Measurements from ENCODE around the gene WDR72. TPM values are rescaled to one million over a fixed set of nuclear protein-coding genes. Genes with fewer than 3 reads are reported as not detected.
A peak's percentile ranks its signal among the peaks of the same experiment; 100 is the strongest.
"Not testable (repeated sequence)": the region's sequence is repeated elsewhere in the genome, so short reads cannot be mapped to it uniquely, and the experiment has no call there.

The WDR72 gene
- total RNA-seq, 6 donors from 2014 or later, result 0.30 to 7.0 (median 2.5) TPM

DNA sequence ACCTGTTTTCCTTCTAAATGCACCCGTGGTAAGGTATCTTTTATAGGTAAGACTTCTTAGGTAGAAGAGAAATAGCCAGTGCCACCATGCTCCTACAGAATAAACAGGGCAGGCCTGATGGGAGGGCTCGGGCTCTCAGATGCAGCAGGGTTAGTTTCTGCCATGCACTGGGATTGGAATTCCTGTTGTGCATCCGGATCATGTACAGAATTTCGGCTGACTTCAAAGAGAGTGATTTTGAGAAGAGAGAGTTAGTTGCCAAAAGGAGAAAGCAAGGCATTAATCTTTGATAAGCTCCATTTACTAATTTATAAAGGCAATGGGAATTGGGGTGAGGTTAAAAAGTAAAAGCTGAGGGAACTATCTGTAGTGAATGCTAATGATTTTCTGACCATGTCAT is 211.2 kb downstream of the WDR72 start:
- TF ChIP-seq POLR2A (IDR thresholded peaks at IDR 0.05), result no peak
- no peak for TF ChIP-seq CTCF (IDR thresholded peaks at IDR 0.05)
- TF ChIP-seq EP300 (IDR thresholded peaks at IDR 0.05), result no peak
- TF ChIP-seq POLR2AphosphoS5 (IDR thresholded peaks at IDR 0.05), result no peak
- Histone ChIP-seq H3K9me3 (no peaks in the 10 kb centered on the region), H3K27ac (no peak overlapping the region), H3K4me3 (no peak overlapping the region), H3K4me1 (peaks cover 0 to 3% (median 0%) of the 10 kb centered on the region in 4 donors), H3K36me3 (no peaks in the 10 kb centered on the region), H3K27me3 (no peaks in the 10 kb centered on the region)
- 54 to 72% methylated on average over 4 of the region's 4 CpGs for WGBS, 2 donors
- DNase-seq, result no peak
- no peak for ATAC-seq (ENCODE audit: low FRiP score in 2 of 2)

GRCh38 chr15:53540626-53541300 is 218.7 kb downstream of the WDR72 start:
- H3K27ac ChIP-seq; ATAC-seq (ENCODE audit: low FRiP score in 2 of 2); H3K27me3 ChIP-seq; H3K36me3 ChIP-seq; H3K9me3 ChIP-seq; H3K4me1 ChIP-seq; H3K4me3 ChIP-seq: not testable (repeated sequence)
- whole genome bisulfite sequencing, 2 donors, result 91 to 92% methylated on average over 33 to 34 of the region's 34 CpGs
- peak in 1 of 2 donors; percentile 41 for DNase-seq

DNA sequence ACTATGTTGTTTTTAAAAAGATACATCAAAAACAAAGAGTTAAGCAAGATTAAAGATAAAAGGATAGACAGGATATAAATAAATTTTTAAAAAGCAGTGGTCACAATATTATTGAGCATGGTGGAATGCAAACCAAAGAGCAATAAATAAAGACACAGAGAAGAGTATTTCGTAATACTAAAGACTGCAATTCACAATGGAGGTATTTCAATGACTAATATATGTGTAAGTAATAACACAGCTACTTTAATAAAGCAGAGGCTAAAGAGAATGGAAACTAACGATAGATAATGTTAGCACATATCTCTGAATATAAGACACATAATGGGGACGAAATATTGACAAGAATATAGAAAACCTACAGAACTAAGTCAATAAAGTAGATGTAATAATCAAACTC is 219.6 kb downstream of the WDR72 start:
- no peak overlapping the region for H3K27ac ChIP-seq
- H3K4me1 ChIP-seq, result no peaks in the 10 kb centered on the region
- DNase-seq (no peak), ATAC-seq (ENCODE audit: low FRiP score in 2 of 2) (no peak)
- H3K9me3 ChIP-seq, result no peaks in the 10 kb centered on the region
- H3K4me3 ChIP-seq, result no peak overlapping the region
- TF ChIP-seq POLR2A (IDR thresholded peaks at IDR 0.05), result no peak
- TF ChIP-seq EP300 (IDR thresholded peaks at IDR 0.05), result no peak
- no peak for TF ChIP-seq CTCF (IDR thresholded peaks at IDR 0.05)
- TF ChIP-seq POLR2AphosphoS5 (IDR thresholded peaks at IDR 0.05), result no peak
- H3K36me3 ChIP-seq, result no peaks in the 10 kb centered on the region
- WGBS, 2 donors, result 77 to 85% methylated on average over 3 of the region's 3 CpGs
- H3K27me3 ChIP-seq, result no peaks in the 10 kb centered on the region

- ATAC-seq (ENCODE audit: low FRiP score in 2 of 2) (no peak), DNase-seq (no peak)
- no peak overlapping the region for H3K27ac ChIP-seq
These were observed 222.9 kb downstream of the WDR72 start for GRCh38 chr15:53536479-53537120.

GRCh38 chr15:53535886-53536285 is 223.6 kb downstream of the WDR72 start:
- Histone ChIP-seq H3K27ac (no peak overlapping the region), H3K9me3 (no peaks in the 10 kb centered on the region), H3K36me3 (no peaks in the 10 kb centered on the region), H3K4me3 (no peak overlapping the region), H3K4me1 (no peaks in the 10 kb centered on the region), H3K27me3 (no peaks in the 10 kb centered on the region)
- 86 to 93% methylated on average over 4 of the region's 4 CpGs for WGBS, 2 donors
- DNase-seq (no peak), ATAC-seq (ENCODE audit: low FRiP score in 2 of 2) (no peak)
- TF ChIP-seq POLR2AphosphoS5 (IDR thresholded peaks at IDR 0.05), result no peak
- no peak for TF ChIP-seq POLR2A (IDR thresholded peaks at IDR 0.05)
- no peak for TF ChIP-seq EP300 (IDR thresholded peaks at IDR 0.05)
- no peak for TF ChIP-seq CTCF (IDR thresholded peaks at IDR 0.05)

More at GRCh38 chr15:53536479-53537120, 222.9 kb downstream of the WDR72 start:
- no peaks in the 10 kb centered on the region for H3K4me1 ChIP-seq
- H3K9me3 ChIP-seq, result no peaks in the 10 kb centered on the region
- 86 to 87% methylated on average over 6 of the region's 6 CpGs for WGBS, 2 donors
- H3K4me3 ChIP-seq, result no peak overlapping the region
- H3K36me3 ChIP-seq, result no peaks in the 10 kb centered on the region
- TF ChIP-seq CTCF (IDR thresholded peaks at IDR 0.05), result no peak
- no peak for TF ChIP-seq POLR2A (IDR thresholded peaks at IDR 0.05)
- TF ChIP-seq POLR2AphosphoS5 (IDR thresholded peaks at IDR 0.05), result no peak
- TF ChIP-seq EP300 (IDR thresholded peaks at IDR 0.05), result no peak
- no peaks in the 10 kb centered on the region for H3K27me3 ChIP-seq
